ENCODE results near the gene EFCAB14.

DNA sequence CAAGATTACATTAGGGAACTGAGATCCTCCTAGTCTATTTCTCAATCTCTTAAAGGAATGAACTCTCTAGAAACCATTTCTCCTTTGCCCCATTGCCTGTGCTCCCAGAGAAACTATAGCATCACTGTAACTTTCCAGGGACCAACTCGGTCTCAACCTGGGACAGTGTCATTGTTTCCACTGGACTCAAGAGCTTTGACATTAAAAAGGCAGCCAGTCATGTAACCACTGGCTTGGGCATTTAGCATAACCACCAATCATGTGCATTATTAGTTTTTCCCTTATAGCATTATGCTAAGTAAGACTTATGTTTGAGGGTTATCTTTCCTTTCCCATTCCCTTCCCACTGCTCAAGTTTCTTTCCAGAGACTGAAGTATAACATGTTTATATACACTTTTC, 29.0 kb downstream of the EFCAB14 start:
- TF ChIP-seq, protein P1, sequence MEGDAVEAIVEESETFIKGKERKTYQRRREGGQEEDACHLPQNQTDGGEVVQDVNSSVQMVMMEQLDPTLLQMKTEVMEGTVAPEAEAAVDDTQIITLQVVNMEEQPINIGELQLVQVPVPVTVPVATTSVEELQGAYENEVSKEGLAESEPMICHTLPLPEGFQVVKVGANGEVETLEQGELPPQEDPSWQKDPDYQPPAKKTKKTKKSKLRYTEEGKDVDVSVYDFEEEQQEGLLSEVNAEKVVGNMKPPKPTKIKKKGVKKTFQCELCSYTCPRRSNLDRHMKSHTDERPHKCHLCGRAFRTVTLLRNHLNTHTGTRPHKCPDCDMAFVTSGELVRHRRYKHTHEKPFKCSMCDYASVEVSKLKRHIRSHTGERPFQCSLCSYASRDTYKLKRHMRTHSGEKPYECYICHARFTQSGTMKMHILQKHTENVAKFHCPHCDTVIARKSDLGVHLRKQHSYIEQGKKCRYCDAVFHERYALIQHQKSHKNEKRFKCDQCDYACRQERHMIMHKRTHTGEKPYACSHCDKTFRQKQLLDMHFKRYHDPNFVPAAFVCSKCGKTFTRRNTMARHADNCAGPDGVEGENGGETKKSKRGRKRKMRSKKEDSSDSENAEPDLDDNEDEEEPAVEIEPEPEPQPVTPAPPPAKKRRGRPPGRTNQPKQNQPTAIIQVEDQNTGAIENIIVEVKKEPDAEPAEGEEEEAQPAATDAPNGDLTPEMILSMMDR (IDR thresholded peaks at IDR 0.05), result no peak
- TF ChIP-seq POLR2A (IDR thresholded peaks at IDR 0.05), result no peak

All from upper lobe of left lung (tissue), 4 donors.